Activated CD4-positive, CD25-positive, alpha-beta regulatory T cell treated with anti-CD3 and anti-CD28 coated beads, Interleukin-2, amount 50 U/mL, for 16 hours (primary cell): ENCODE measurements around the gene SMCHD1.

Experiments used
- DNase-seq: peaks from one replicate; pipeline ENCODE4 v3.0.0-alpha.2; 2020; ENCODE audit warnings: low read depth, low spot score

Gene SMCHD1

DNA sequence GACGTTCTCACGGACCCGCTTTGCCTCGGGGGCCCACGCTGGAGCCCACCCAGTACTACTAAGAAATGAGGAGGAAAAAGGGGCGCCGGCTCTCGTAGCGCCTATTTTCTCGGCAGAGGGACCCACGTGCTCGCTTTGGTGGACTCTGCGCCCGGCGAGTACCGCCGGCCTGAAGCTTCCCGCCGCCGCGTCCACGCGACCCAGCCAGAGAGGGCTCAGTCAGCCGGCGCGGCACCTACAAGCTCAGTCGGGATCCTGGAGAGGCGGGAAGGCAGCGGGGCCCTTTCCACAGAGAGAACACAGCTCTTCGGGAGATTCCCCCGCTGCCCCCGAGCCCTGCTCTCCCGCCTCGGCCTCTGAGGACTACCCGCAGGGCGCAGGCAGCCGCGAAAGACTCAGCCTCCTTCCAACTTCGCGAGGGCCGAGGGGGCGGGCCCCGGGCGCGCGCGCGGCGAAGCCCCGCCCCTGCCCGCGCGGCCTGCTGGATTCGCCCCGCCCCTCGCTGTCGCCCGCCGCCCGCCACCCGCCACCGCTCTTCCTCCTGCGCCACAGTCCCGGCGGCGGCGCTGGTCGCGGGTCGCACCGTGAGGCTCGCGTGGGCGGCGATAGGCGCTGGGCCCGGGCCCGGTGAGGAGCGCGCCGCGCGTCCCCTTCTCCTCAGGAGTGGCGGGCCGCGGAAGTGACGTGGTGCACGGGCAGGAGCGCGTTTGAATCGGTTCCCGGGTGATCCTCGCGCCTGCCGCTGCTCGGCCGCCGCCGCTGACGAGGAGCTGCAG, at the start of gene SMCHD1:
TSS of gene SMCHD1 (plus strand) at position 549 of the 776 bp plus-strand sequence. CDS start 350 bp downstream, outside the sequence.
- peak; percentile 82 for DNase-seq

DNA sequence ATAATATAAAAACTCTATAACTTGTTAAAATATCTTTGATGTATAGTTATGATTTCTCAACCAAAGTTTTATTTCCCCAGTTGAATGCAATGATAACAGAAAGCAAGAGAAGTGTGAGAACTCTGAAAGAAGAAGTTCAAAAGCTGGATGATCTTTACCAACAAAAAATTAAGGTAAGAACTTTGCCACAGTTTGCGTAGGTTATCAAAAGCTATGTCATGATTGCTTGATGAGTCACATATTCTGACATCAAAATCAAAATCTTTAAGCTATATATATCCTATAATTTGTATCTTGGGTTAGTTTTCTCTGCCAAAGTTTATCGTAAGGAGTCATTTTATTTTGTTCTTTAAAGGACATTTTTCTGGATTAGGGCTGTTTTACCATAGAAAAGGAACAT, 49.2 kb upstream of the SMCHD1 start:
- no peak for DNase-seq

DNA sequence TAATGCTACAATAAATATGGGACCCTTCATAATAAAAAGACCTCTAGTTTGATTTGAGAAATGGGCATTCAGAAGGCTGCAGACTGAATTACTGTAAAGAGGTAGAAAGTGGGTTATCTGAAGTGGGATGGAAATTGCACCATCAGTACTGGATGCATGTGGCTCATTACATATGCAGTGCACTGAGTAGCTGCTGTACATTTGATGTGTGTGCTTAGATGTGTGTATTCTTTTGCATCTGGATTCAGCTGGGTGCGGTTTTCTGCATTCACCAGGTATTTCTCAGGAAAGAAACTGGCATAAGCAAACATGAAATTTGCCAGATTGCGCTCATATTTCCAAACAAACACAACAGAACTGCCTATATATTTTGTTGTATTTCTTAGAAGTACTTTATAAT, 45.9 kb upstream of the SMCHD1 start:
- no peak for DNase-seq

- DNase-seq: no peak
Measured at GRCh38 chr18:2610549-2610948, 45.0 kb upstream of the SMCHD1 start.

DNA sequence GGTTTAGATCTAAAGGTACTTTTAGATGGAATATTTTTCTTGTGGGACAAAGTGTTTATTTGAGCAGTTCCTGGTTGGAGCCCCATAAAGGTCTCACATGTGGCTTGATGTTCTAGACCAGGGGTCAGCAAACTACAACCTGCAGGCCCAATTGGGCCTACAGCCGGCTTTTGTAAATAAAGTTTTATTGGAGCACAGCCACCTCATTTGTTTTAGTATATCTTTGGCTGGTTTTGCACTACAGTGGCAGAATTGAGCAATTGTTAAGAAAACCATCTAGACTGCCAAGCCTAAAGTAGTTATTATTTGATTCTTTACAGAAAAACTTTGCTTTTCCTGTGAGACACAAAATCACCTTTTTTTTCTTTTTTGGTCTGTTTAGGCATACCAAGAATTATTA, 42.5 kb upstream of the SMCHD1 start:
- DNase-seq: no peak

DNA sequence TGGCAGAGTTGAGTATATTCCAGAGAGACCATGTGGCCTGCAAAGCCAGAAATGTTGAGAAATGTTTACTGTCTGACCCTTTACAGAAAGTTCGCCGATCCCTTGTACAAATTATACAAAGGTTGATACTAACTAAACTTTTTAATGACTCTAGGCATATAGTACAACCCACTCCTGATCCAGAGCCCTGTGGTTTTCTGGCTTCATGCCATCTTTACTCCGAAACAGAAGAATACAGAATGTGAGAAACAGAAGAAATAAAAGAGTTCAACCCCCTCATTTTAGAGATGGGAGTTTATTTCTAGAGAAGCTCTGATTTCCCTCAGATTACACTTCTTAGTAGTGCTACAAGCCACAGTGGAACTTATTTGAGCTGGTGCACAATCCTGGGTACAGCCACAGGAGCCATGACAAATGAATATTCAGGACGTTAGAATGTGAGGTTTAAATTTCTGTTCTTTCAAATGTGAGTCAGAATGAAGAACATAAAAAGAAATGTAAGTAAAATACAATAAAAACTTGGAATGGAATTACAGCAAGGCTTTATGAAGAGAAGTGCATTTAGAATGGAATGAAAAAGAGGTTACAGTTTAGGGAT, 38.0 kb upstream of the SMCHD1 start:
- DNase-seq: no peak

GRCh38 chr18:2618009-2618408, 37.5 kb upstream of the SMCHD1 start:
- DNase-seq: no peak

- no peak for DNase-seq
Measured at GRCh38 chr18:2625217-2625616, 30.3 kb upstream of the SMCHD1 start.

- DNase-seq: no peak
Measured at GRCh38 chr18:2627821-2628276, 27.7 kb upstream of the SMCHD1 start.

- DNase-seq: no peak
Measured at GRCh38 chr18:2629003-2629402, 26.5 kb upstream of the SMCHD1 start.

- DNase-seq: no peak
Measured at GRCh38 chr18:2635586-2635985, 19.9 kb upstream of the SMCHD1 start.

DNA sequence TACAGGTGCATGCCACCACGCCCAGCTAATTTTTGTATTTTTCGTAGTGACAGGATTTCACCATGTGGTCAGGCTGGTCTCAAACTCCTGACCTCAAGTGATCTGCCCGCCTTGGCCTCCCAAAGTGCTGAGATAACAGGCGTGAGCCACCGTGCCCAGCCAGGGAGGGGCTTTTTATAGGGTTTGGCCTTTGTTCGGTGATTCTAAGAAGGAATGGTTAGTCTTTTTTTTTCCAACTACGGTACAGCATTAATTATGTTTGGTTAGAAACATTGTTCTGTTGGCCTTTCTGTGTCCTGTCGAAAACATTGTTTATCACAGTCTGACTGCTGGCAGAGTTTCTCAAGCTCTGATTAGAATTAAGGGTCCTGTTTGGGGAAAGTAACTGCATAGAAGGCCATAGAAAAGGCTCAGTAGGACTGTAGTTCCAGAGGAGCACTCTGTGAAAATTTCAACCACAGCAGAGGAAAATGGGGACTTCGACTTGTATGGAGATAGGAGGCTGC, 19.3 kb upstream of the SMCHD1 start:
- DNase-seq: no peak

- DNase-seq: no peak
Measured at GRCh38 chr18:2641638-2642037, 13.9 kb upstream of the SMCHD1 start.

DNA sequence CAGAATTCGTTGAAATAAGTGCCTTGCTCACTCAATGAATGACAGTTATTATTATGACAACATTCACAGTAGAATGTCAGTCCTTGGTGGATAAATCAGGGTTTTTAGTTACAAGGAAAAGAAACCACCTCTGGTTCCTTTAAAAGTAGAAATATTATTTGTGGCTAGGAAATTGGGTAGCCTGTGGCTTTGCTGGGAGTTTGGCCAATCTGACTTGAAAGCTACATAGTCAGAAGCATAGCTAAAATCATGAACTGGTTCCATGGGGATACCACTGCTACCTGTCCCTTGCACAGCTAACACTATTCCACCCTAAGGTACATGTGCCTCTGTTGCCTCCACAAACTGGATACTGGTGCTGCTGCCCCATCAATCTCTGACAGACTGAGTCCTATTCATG, 12.8 kb upstream of the SMCHD1 start:
- no peak for DNase-seq

- DNase-seq: no peak
Measured at GRCh38 chr18:2644535-2644934, 11.0 kb upstream of the SMCHD1 start.

- DNase-seq: no peak
Measured at GRCh38 chr18:2651981-2652380, 3.5 kb upstream of the SMCHD1 start.

- DNase-seq: no peak
Measured at GRCh38 chr18:2653467-2653866, 2.1 kb upstream of the SMCHD1 start.

DNA sequence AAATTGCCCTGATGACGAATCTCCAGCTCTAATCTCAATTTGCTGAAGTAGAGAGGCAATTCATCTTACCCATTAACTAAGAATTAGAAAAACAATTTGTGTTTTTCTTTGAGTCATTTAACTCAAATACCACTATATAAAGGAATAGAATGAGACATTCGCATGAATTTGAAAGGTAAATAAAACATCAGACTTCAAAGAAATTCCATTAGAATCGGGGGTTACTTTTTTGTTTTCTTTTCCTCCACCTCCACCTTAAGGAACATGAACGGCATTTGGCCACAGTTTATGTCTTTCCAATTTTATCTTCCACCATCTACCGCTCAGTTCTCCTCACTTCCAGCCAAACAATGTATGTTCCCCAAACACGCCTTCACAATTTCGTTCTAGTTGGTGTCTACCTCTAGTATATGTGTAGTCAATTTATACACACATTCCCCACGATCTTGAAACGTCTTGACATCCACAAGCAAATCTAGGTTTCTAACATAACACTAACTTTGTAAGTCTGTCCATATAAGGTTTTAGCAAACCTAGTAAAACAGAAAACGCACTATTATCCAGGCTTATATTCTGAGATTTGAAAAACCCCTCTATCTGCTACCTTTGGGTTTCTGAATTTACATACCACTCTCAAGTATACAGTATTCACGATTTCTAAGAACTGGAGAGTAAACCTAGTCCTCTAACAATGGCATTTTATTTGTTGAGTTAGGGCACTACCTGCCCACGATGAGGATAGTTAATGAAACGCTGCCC, 1.2 kb upstream of the SMCHD1 start:
- no peak for DNase-seq

GRCh38 chr18:2654928-2655177, 673 bp upstream of the SMCHD1 start:
- DNase-seq: peak; percentile 56

DNA sequence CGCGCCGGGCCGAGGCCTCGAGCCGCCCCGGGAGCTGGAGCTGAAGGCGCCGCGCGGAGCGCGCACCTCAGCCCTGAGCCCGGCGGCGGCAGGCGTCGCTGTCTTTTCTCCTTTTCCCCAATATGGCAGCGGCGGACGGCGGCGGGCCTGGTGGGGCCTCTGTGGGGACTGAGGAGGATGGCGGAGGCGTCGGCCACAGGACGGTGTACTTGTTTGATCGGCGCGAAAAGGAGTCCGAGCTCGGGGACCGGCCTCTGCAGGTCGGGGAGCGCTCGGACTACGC, 369 bp downstream of the SMCHD1 start:
- no peak for DNase-seq

DNA sequence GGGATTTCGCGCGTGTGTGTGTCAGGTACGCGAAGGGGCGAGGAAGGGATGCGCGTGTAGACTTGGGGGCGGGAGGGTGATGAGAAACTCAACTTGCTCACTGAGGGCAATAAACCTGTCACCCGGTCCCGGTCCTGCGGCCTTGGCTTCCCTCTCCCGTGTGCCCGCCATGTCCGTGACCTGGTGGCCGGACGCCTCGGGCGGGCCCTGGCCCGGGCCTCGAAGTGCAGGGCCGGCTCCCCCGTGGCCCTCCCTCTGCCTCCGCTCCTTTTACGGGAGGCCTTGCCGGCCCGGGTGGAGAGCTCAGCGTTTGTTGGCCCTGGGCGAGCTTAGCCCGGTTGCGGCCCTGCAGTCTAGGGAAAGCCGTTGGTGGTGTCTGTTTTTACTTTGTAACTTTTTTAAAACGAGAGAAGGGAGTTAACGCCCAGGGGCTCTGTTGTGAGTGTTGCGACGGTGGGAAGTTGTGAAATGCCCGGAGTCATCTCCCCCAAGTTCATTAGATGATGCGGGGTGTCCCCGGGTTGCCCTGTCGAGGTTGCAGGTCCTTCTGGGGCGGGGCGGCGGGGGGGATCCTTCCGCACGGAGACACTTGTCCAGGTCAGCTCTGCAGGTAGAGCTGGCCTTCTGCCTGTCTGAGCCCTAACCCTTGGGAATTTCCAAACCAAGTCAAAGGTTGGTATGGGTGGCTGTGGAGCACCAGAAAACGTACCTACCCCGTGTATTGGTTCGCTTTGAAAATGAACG, 883 bp downstream of the SMCHD1 start:
- DNase-seq: no peak

DNA sequence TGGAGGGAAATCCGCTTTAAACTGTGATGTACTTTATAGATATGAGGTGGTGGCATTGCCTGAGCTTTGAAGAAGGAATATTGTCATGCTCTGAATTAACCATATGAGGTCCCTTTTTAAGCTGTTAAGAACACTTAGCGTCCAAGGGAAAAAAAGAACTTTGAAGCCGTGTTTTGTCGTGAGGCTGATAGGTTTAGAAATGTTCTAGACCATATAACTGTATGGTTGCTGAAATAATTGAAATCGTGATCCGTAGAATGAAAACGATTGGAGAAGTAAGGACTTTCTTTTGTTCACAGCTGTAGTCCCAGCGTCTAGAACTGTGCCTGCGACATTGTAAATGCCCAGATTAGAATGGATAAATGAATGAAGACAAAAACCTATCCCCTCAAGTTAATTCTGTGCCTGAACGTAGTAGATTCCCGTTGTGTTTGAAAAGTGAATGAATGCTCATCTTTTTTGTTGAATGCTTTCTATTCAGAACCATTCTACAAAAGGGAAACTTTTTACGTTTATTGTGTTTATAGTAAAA, 1.5 kb downstream of the SMCHD1 start:
- DNase-seq: no peak
